ENCODE measurements around the gene MTREX.
"Not testable (repeated sequence)": the region's sequence is repeated elsewhere in the genome, so short reads cannot be mapped to it uniquely, and the experiment has no call there.

MTREX gene

DNA sequence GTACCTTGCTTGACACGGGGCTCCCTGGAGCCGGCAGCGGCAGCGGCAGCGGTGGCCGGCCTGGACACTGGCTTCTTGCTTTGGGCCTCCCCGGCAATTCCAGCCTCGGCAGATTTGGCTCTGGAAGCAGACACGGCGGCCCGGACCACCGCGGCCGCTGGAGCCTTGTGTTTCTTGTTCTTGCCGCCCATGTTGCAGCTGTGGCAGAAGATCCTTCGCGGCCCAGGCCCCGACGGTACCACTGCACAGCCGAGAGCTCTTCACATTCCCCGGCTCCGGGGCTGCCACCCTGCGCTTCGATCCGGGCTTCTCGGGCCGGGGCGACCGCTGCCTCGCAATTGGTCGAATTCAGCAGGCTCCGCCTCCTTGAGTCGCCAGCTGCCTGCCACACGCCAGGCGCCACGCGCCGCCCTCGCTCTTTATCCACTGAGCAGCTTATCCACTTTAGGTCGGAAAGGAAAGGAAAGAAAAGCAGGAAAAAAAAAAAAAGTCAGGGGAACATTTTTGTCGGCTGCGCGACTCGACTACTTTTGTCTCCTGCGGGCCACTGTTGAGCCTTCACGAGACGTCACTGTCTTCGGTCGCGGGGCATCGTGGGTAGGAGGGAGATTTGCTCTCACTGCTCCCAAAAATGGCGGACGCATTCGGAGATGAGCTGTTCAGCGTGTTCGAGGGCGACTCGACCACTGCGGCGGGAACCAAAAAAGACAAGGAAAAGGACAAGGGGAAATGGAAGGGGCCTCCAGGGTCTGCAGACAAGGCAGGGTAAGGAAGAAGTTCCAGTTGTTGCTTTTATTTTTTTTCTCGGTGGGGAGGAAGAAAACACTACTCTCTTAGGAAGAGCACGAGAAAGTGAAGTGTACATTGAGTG is at the start of gene MTREX, which contains the start of gene DHX29:
Gene MTREX, plus strand, starts transcription at position 607 of the 871 bp plus-strand sequence. Its CDS starts 25 bp downstream, at position 632.
Gene DHX29, minus strand, starts transcription at position 312 of the 871 bp plus-strand sequence. Its CDS starts 121 bp downstream, at position 191.
- peak; percentile 80 for DNase-seq (ENCODE audit: low read depth in 2 of 2)

DNA sequence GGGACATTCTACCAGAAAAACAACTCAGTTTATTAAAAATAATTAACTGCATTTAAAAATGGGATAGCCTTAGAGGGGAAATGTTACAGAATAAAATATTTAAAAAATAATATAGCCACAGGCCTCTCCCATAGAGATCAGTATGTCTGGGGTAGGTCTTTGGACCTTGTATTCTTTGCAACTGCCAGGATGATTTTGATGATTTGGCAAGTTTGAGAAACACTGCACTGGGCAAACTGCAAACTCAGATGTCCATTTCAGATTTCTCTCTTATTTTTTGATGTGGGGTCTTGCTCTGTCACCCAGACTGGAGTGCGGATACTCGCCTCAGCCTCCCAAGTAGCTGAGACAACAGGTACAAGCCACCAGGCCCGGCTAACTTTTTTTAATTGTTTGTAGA is 49.5 kb upstream of the MTREX start:
- no peak for DNase-seq (ENCODE audit: low read depth in 2 of 2)

DNA sequence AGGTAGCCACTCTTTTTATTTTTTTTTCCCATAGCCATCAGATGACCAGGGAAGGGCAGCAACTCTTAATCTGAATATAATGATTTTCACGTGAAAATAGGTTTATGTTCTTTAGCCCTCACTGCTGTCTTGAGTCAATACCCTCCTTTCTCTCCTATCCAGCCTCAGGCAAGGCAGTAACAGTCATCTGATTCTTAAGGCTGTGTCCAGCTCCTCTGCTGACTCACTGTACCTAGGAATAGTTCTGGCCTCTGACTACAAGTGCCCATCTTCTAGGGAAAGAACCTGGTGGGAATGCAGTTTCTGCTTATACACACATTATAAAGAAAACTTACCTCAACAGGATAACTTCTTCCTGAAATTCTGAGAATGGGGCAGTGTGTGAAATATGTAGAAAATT is 31.0 kb upstream of the MTREX start:
- no peak for DNase-seq (ENCODE audit: low read depth in 2 of 2)

DNA sequence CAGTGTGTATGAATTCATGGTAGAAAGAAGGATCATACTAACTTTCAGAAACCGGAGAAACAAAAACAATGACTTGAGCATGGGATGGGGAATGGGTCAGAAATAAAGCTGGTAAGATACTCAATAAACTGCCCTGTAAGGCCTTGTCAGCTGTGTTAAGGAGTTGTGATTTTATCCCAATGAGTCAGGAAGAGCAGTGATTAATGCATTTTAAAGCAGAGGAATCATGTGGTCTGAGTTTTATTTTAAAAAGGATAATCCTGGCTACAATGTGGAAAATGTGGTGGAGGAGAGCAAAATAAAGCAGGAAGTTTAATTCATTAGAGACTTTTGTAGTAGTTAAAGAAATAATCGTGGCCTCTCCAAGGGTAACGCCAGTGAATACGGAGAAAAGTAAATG is 29.0 kb upstream of the MTREX start:
- DNase-seq (ENCODE audit: low read depth in 2 of 2) = no peak

DNA sequence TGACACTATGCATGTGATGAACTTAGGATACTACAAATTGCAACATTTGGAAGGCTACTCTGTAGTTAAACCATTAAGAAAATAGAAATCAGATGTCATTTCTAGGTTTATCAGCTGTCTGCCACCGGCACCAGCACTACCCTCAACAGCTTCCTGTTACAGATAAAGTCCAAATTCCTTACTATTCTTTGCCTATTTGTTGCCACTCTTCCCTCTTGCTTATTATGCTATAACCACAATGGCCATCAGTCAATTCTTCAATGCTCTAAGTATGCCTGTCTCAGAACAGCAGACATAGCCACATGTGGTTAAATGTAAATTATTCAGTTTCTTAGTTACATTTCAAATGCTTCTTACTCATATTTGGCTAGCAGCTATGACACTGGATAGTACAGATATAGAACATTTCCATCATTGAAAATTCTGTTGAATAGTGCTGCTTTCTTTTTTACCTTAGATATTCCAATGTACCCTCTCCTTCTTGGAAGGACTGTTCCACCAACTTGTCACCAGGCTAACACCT is 21.3 kb upstream of the MTREX start:
- no peak for DNase-seq (ENCODE audit: low read depth in 2 of 2)

DNA sequence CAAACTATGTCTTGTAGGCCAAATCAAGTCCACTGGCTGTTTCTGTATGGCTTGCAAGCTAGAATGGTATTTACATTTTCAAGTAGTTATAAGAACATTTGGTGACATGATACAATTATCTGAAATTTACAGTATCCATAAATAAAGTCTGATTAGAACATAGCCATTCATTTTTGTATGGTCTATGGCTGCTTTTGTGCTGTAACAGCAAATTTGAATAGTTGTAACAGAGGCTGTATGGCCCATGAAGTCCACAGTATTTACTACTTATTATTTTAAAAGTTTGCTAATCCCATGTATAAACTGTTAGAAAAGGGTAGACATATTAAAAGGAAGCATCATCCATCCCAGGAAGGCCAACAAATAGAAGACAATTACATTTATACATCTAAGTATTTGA is 18.0 kb upstream of the MTREX start:
- DNase-seq (ENCODE audit: low read depth in 2 of 2) = no peak

DNA sequence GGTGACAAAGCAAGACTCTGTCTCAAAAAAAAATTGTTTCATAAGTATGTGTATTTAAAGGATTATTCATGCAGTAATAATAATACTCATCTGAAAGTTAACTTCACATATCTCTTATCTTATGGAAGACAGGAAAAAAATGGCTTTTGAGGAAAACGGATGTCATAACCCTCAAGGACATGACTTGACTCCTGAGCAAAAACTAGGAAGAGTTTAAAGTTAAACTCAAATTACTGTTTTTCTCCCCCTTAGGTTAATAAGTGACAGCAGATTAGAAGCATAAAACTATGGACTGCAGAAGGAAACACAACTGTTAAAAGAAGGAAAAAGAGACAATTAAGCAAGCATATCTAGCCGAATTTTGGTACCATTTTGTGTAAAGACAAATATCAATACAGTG is 16.8 kb upstream of the MTREX start:
- DNase-seq (ENCODE audit: low read depth in 2 of 2) = no peak

DNA sequence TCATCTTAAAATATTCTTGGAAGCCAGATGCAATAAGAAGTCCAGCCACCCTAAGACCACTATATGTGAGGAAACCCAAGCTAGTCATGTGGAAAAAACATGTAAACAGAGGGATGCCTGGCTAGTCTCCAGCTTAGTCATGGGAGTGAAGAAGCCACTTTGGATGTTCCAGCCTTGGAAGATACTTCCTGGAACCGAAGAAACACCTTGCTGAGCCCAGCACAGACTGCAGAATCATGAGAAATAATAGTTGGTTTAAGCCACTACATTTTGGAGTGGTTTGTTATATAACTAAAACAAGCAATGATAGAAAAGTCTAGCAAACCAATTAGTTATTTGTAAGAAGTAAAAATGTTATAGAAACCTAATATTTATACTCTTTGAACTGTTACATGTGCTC is 12.9 kb upstream of the MTREX start:
- DNase-seq (ENCODE audit: low read depth in 2 of 2) = no peak

DNA sequence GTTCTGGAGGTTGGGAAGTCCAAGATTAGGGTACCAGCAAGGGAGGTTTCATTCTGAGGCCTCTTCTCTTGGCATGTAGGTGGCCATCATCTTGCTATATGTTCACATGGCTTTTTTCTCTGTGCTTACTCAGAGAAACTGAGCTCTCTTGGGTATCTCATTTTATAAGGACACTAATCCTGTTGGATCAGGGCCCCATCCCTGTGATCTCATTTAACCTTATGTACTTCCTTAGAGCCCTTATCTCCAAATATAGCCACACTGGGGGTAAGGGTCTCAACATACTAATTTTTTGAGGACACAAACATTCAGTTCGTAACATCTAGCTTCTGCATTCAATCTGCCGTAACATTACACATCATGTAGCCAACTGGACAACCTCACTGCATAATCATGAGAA is 6.9 kb upstream of the MTREX start:
- no peak for DNase-seq (ENCODE audit: low read depth in 2 of 2)

DNA sequence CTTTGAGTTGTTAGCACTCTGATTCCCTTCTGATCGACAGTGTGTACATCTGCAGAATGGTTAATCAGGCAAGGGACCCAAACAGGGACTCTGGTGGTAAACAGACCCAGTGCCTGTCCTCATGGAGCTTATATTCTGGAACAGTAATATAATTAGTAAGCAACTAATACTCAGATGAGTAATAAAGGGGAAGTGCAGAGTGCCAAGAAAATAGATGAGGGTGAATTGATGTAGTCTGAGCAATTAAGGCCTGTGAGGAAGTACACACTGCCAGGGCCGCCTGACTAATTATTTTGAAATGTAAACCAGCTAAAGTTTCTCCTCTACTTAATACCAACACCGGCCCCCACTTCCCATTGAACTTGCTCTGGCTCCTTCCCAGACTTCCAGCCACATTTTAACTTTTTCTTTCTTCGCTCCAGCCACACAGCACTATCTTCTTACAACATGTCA is 4.5 kb upstream of the MTREX start:
- DNase-seq (ENCODE audit: low read depth in 2 of 2) = no peak

DNA sequence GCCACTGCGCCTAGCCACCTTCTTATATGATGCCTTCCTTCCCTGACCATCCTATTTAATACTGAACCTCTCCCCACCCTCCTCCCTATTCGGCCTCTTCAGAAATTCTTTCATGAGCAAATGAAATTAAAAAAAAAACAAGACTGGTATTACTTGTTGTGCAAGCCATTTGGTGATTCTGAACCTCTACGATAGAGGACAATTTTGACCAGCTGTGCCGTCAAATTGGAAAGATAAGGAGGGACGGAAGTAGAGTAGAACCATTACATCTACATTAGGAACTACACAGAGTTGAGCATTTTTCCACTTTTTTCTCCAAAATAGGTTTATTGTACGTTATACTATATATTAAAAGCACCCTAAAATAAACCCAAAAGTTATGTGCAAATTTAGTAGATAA is 3.2 kb upstream of the MTREX start:
- DNase-seq (ENCODE audit: low read depth in 2 of 2) = no peak

DNA sequence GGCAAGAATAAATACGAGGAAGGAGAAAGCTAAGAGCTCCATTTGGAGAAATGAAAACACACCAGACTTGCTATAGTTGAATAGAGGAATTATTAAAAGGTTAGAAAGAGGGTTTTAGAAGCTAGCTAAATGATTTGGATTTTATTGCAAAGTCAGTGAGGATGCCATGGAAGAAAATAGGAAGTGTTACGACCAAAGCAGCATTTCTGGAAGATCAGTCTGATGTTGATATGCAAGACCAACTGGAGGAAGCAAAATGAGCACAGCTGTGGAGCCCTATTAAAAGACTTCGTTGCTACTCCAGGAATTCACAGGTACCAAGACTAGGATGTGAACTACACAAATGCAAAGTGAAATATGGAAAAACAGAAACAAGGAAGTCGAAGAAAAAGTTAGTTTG is 2.4 kb upstream of the MTREX start:
- no peak for DNase-seq (ENCODE audit: low read depth in 2 of 2)

DNA sequence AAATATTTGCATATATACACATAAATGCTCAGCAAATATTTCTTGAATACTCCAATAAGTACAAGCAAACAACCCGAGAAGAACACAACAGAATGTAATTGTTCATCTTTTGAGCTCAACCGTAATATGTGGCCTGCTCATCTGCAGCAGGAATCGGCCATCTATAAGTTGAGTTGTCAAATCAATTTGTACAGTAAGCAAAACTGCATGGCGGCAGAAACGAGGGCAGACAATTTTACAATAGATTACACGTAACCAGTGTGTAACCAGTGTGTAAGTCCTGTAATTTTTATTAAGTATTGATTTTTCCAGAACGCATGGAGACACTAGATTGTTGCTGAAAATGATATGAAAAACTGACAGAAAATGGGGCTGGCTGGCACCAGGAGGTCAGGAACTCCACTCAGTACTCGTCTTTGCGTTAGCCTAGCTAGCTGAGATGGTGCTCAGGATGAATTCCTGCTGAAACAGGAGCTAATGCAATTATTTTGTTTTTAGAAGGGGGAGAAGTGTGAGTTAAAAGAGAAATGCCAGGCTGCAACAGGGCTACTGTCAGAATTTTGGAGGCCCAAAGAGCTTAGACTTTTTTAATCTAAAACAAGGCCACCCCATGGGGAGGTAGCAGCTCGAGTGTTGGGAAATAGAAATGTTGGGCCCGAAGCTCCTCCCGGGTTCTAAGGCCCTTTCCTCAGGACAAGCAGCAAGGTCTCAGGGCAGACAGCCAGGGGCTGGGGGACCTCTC is 977 bp upstream of the MTREX start:
- DNase-seq (ENCODE audit: low read depth in 2 of 2) = no peak

DNA sequence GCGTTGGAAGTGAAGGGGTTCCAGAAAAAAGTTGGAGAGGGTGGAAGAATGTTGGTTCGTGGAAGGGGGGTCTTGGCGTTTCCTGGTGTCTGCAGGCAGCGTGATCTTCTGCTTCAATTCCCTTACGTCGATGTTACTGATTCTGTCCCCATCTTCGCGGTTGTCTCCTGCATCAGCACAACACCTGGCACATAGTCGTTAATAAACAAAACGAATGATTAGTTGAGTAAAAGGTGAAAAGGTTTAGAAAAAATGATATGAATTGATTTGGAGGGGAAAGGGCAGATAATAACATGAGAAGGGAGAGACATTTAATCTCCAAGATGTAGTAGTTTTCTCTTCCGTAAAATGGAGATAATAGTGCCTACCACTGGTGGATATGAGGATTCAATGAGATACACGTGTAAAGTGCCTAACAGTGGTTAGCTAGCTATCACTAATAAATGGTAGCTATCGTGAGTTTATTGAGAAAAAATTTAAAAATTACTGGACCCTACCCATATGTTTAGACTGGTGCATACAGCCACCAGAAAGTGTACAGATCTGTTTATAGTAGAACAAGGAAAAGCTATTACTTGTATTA is 556 bp downstream of the MTREX start:
- DNase-seq (ENCODE audit: low read depth in 2 of 2) = no peak

DNA sequence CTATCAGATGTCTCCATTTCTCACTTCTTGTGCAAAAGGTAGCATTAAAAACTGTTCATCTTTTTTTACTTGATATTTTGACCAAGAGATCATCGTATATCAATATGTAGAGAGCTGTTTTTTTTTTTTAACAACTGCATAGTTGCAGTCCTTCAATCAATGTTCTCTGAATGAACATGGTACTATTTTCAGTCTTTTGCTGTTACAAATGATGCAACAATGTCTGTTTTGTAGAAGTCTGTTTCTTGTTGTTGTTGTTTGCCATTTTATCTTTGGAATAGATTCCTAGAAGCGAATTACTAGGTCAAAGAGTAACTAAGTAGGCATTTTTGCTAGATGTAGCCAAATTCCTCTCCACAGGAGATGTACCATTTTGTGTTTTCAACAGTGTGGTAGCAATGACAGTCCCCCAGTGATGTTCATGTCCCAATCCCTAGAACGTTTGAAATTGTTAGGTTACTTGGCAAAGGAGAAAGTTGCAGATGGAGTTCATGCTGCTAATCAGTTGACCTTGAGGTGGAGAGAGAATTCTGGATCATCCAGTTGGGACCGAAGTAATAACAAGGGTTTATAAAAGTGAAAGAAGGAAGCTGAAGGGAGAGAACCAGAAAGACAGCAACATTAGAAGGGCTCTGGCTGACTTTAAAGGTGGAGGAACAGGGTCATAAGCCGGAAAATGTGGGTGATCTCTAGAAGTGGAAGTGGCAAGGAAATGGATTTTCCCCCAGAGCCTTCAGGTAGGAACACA is 6.3 kb downstream of the MTREX start:
- DNase-seq (ENCODE audit: low read depth in 2 of 2) = no peak

DNA sequence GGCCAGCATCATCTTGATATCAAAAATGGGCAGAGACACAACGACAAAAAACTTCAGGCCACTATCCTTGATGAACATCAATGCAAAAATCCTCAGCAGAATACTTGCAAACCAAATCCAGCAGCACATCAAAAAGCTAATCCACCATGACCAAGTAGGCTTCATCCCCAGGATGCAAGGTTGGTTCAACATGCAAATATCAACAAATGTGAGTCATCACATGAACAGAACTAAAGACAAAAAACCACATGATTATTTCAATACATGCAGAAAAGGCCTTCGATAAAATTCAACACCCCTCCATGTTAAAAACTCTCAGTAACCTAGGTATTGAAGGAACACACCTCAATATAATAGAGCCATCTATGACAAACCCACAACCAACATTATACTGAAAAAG is 8.5 kb downstream of the MTREX start:
- DNase-seq (ENCODE audit: low read depth in 2 of 2) = no peak

DNA sequence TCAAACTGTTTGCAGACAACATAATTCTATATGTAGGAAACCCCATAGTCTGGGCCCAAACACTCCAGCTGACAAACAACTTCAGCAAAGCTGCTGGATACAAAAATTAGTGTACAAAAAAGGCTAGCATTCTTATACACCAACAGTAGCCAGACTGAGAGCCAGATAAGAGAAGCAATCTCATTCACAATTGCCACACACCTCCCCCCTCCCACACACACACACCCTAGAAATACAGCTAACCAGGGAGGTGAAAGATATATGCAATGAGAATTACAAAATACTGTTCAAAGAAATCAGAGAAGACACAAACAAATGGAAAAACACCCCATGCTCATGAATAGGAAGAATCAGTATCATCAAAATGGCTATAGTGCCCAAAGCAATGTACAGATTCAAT is 9.0 kb downstream of the MTREX start:
- no peak for DNase-seq (ENCODE audit: low read depth in 2 of 2)

DNA sequence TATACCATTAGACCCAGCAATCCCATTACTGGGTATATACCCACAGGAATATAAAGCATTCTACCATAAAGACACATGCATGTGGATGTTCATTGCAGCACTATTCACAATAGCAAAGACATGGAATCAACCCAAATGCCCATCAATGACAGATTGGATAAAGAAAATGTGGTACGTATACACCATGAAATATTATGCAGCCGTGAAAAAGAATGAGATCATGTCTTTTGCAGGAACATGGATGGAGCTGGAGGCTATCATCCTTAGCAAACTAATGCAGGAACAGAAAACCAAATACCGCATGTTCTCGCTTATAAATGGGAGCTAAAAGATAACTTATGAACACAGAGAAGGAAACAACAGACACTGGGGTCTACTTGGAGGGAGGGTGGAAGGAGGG is 10.4 kb downstream of the MTREX start:
- not testable (repeated sequence) for DNase-seq (ENCODE audit: low read depth in 2 of 2)

DNA sequence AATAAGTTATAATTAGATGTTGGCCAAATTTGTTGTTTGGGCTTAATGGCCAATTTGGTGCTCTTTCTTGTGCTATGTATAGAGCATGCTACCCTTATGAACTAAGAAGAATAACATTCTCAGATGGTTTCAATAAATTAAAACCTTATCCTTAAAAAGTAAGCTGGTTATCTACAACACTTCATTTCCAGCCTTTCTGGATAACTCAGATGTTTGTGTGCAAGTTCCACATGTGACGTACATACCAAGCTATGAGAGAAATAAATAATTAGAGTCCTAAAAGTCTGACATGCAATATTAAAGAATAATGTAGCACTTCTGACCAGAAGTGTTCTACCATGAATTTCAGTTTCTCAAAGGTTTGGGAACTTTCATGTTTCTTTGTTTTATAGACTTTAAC is 11.7 kb downstream of the MTREX start:
- no peak for DNase-seq (ENCODE audit: low read depth in 2 of 2)

DNA sequence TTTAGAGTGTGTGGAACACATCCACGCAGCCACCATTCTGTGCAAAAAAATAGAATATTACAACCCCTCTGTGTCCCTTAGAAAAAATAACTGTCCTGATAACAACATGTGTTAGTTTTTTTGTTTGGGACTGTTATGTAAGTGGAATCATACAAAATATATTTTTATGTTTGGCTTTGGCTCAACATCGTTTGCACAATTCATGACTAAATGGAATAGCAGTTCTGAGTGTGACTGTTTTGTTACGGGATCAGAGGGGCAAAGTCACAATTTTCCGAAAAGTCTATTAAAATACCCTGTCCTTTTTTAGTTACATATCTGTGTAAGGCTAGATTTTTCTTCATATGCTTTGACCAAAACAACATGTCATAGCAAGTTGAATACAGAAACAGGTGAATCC is 12.8 kb downstream of the MTREX start:
- DNase-seq (ENCODE audit: low read depth in 2 of 2) = no peak

DNA sequence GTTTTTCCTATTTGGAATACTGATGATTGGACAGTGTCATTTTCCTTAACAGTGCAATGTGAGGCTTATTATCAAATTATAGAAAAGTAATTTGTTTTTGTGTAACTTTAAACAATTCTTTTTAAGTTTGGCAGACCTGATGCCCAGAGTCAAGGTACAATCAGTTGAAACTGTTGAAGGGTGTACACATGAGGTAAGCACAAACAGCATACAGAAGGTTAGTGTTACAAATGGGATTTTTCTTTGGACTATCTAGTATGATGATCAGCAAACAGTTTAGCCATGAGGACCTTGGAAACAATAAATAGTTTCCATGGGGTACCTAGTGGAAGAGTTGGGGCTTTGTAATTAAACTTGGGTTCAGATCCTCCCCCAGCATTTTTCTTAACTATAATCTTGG is 16.2 kb downstream of the MTREX start:
- DNase-seq (ENCODE audit: low read depth in 2 of 2) = no peak
